HTERT RPE-1 (cell line): ENCODE measurements around the gene CSGALNACT2.
"Not testable (repeated sequence)": the region's sequence is repeated elsewhere in the genome, so short reads cannot be mapped to it uniquely, and the experiment has no call there.

Source experiments
- in situ Hi-C: fragments of 300-500 bp; cut with MboI; formaldehyde crosslinking; loops from 4 replicates; pipeline ENCODE4 v1.14.3; 2020; ENCODE audit warnings: low sequenced_read_pairs

Gene CSGALNACT2

DNA sequence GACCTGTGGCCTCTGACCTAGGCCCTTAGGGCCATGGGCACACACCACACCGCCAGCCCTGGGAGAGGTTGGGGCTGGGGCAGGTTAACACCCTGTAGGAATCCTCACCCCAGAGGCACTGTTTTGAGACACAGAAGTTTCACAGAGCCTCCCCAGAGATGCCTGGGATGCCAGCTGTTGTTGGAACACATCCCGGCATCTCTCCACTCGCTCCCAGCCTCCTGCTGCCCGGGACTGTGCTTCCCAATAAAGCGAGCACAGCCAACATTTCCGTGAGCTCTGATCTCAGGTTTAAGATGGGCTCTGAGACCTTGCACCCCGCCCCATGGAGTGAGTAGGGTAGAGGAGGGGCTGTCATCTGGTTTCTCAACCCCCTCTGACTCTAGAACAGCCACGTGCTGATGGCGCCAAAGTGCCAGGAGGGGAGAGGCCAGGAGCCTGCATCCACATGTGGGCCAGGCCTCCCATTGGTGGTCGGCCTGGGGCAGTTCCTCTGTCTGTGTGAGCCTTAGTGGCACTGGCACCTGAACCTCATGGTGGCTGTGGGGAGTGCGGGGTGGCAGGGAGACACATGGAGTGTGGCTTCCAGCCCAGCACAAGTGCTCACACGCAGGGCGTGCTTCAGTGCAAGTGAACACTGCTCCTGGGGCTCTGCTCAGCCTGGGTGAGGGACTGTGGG is 73.9 kb downstream of the CSGALNACT2 start:
- in situ Hi-C loops = no loop called here

DNA sequence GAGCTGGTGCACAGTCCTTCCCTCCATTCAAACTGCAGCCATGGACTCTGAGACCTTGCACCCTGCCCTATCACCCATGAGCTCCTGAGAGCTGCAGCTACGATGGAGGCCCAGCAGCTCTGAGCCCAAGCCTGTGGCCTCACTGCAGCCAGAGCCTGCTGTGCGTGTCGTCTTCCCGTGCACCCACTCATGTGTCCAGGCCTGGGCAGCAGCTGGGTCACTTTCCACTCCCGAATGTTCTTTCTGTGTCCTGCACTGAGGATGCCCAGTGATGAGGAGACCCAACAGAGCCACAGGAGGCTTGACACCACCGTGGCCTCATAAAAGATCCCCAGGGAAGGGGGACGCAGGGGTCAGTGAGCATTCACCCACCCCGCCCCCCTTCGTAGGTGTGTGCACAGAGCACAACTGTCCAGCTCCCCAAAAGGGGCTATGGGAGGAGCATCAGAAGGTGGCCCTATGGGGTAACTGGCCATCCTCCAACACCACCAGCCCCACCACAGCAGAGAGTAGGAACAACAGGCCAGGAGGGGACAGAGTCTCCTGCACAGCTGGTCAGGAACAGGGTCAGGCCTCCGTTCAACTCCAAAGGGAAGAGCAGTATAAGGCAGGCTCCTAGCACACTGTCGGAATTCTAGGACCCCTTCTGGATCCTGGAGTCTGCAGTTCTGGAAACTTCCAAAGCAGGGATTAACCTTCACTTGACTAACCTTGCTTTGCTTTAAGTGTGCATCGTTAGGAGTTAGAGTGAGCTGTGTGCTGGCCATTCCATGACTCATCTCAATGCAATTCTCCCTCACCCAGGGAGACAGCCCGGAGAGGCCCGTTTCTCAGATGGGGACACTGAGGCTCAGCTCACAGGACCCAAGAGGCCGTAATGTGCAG is 76.1 kb downstream of the CSGALNACT2 start:
- in situ Hi-C loops = no loop called here

GRCh38 chr10:43214956-43215561 is 76.8 kb downstream of the CSGALNACT2 start:
- in situ Hi-C loops = no loop called here

DNA sequence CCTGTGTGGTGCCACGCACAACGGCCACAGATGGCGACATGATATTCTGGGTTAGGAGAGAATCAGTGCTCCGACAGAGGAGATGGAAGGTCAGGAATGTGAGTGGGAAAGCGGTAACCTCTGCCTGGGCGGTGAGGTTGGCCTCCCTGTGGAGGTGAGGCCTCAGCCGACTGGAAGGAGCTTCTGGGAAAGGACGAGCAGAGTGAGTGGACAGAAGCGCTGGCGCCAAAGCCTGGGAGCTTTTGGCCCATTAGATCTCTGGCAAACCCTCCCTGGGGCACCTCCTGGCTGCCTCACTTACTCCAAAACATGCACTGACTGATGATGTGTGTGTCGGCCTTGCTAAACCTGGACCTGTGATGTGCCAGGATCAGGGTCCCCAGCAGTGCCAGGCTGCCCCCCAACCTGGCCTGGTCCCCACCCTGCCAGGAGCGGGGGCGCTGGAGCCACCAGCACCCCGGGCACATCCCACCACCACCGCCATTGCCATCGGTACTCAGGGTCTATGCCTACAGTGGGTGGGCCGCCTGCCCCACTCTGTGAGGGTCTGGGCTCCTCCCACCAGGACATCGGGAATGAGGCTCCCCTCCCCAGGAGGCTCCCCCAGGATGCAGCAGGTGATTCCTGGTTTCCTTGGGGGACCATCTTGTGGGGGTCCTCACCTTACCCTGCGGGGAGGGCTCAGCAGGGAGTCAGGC is 77.7 kb downstream of the CSGALNACT2 start:
- in situ Hi-C loops = no loop called here

- in situ Hi-C loops = no loop called here
These were observed 78.8 kb downstream of the CSGALNACT2 start for GRCh38 chr10:43216931-43217562.

- in situ Hi-C loops = no loop called here
These were observed 79.4 kb downstream of the CSGALNACT2 start for GRCh38 chr10:43217563-43218205.

- in situ Hi-C loops = no loop called here
These were observed 80.1 kb downstream of the CSGALNACT2 start for GRCh38 chr10:43218206-43218950.

DNA sequence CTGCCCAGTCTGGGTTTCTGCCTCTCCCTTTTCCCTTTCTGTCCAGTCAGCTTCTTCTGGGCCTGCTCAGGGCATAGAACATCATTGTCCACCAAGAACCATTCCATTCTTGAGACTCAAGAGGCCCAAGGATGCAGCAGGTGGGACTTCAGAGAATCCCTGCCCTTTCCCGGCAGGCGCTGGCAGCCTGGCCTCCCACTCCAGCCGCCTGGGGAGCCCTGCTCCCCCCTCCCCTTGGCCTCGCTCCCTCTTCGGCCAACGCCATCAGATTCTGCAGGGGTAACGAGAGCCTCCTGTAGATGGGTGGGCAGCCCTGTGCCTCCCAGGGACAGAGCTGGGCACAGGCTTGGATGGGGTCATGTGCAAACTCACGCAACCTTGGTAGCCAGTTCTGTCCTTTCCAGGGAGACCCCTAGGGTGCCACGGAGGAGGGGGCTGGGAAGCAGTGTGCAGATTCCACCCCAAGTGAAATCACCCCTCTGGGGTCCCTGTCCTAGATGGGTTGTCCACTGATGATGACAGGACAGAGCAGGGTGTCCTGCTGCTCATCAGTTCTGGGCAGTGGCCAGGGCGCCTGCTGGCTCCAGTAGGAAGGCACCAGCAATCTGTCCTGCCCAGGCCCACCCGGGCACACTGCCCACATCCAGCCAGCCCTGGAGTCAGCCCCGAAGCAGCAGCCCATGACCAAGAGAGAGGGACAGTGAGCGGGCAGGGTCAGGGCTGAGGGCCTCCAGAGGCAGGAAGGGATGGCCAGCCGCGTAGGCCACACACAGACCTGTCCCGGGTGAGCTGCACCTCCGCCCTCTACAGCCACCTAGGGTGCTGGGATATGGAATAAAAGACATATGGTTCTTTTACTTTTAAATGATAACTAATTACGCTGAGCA is 80.9 kb downstream of the CSGALNACT2 start:
- in situ Hi-C loops = no loop called here

DNA sequence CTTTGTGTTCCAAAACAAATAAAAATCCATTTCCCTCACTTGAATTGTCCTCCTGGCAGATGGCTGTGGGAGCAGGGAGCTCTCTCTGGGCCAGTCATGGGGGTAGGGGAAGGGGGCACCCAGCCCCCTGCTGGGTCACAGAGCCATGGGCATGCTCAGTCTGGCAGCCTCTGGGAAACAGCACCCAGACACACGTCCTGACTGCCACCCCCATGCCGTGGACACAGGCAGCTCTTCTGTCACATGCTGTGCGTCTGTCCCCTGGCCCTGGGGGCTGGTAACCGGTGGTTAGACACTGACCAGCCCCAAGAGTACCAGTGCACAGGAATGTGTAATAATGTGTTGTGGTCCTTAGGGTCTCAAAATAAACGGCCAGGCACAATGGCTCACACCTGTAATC is 81.6 kb downstream of the CSGALNACT2 start:
- in situ Hi-C loops = no loop called here

- in situ Hi-C loops = not testable (repeated sequence)
These were observed 82.0 kb downstream of the CSGALNACT2 start for GRCh38 chr10:43220251-43220650.

- in situ Hi-C loops = no loop called here
These were observed 82.6 kb downstream of the CSGALNACT2 start for GRCh38 chr10:43220657-43221418.

DNA sequence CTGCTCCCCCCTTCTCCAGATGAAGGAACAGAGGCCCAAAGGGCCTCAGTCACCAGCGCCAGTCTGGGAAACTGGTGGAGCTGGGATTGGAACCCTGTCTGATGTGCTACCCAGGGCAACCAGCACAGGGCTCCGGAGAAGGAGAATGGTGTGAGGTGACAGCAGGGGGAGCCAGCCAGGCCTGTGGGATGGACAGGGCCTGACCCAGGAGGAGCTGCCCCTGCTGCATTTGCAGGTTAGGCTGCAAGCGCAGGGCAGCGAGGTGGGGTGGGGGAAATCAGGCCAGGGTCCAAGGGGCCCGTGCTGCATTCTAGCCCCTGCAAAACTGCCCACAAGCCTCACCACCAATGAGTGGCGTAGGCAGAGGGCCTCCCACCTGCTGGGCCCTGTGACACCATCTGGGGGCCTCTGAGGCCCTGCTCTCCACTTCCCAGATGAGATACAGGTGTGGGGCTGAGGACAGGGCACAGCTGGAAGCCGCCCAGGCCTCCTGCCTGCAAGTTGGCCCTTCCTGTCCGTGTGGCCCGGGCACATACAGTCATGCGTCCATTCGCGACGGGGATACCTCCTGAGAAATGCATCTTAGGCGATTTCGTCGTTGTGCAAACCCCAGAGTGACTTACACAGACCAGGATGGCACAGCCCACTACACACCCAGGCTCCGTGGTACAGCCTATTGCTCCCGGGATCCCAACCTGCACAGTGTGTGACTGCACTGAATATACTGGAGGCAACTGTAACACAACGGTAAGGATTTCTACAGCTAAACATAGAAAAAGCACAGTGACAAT is 83.4 kb downstream of the CSGALNACT2 start:
- in situ Hi-C loops = no loop called here

GRCh38 chr10:43222210-43222720 is 84.0 kb downstream of the CSGALNACT2 start:
- in situ Hi-C loops = no loop called here

DNA sequence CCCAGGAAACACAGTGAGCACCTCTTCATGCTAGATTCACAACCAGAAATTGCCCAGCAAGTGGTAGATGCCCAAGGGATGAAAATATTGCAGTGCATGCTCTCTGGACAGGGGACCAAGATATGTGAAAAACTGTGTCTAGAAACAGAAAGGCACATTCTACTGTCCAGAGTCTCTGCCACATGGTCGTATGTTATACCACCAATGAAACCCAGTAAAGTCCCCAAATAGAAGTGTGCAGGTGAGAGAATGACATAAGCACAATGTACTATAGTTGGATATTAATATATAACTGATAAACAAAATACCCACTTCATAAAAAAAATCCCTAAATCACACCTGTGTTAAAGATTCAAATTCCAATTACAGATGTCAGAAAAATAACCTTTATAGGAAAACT is 84.8 kb downstream of the CSGALNACT2 start:
- in situ Hi-C loops = no loop called here

DNA sequence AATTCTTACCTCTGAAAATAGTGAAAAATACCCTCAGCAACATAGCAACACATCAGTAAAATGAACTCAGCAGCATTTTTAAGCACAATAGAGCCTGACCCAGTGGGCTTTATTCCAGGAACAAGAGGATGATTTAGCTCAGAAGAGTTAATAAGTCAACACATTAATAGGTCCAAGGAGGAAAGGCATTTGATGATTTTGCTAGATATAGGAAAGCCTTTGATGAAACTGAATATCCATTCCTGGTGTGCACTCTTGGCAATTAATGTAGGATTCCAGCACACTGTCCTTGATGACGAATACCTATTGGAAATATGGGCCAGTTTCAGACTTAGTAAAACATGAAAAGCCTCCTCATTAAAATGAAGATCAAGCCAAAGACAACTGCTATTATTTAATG is 86.1 kb downstream of the CSGALNACT2 start:
- in situ Hi-C loops = no loop called here

GRCh38 chr10:43225004-43225786 is 87.0 kb downstream of the CSGALNACT2 start:
- in situ Hi-C loops = no loop called here
